MCF 10A (cell line): ENCODE data around the gene ABCC4. TPM values are rescaled to one million over a fixed set of nuclear protein-coding genes. Genes with fewer than 3 reads are reported as not detected.
"Not testable (repeated sequence)": the region's sequence is repeated elsewhere in the genome, so short reads cannot be mapped to it uniquely, and the experiment has no call there.

ENCODE experiments used
- BruUV-seq: library from RNA; stranded (reverse); fragments of 400-500 nt; replicated peaks from 2 replicates; lab custom pipeline; 2021; lab: Mats Ljungman, UMichigan
- CTCF ChIA-PET: fragments of 300-600 bp; sonication (Branson Sonifier 250); formaldehyde crosslinking; extraction: SDS; loops from one replicate; lab custom pipeline; 2021; ENCODE audit warnings: antibody characterized with exemption, inconsistent platforms; lab: Yijun Ruan, JAX
- POLR2A ChIA-PET: fragments of 300-600, 350-650 bp; sonication (Branson Sonifier 250); formaldehyde crosslinking; extraction: SDS; loops from one replicate; lab custom pipeline; 2020; ENCODE audit warnings: antibody characterized with exemption, inconsistent platforms; lab: Yijun Ruan, JAX
- DNase-seq: peaks from one replicate; pipeline ENCODE4 v3.0.0-alpha.2; 2018; ENCODE audit not compliant: unreplicated experiment
- H3K27ac Mint-ChIP-seq: one replicate; pipeline ENCODE4 v1.8.0; 2022; ENCODE audit warnings: mild to moderate bottlenecking, low read depth, mixed read lengths; ENCODE audit not compliant: unreplicated experiment
- H3K27me3 Mint-ChIP-seq: one replicate; pipeline ENCODE4 v1.8.0; 2022; ENCODE audit warnings: mixed read lengths; ENCODE audit not compliant: insufficient read depth, unreplicated experiment
- H3K36me3 Mint-ChIP-seq: one replicate; pipeline ENCODE4 v1.8.0; 2022; ENCODE audit warnings: mild to moderate bottlenecking, moderate library complexity, mixed read lengths; ENCODE audit not compliant: insufficient read depth, unreplicated experiment
- H3K4me1 Mint-ChIP-seq: one replicate; pipeline ENCODE4 v1.8.0; 2022; ENCODE audit warnings: mixed read lengths; ENCODE audit not compliant: insufficient read depth, unreplicated experiment
- H3K4me3 Mint-ChIP-seq: one replicate; pipeline ENCODE4 v1.8.0; 2022; ENCODE audit warnings: mild to moderate bottlenecking, moderate library complexity, mixed read lengths; ENCODE audit not compliant: unreplicated experiment
- H3K9me3 Mint-ChIP-seq: one replicate; pipeline ENCODE4 v1.8.0; 2022; ENCODE audit warnings: mixed read lengths; ENCODE audit not compliant: unreplicated experiment
- intact Hi-C: fragments of 100-400 bp; cut with micrococcal nuclease; formaldehyde crosslinking; loops from 2 replicates; pipeline ENCODE4 v1.14.1; 2022
- total RNA-seq: library from RNA; stranded (reverse); gene quantifications from 2 replicates; pipeline ENCODE4 v1.2.3, GENCODE V29; 2022
- TF ChIP-seq, protein P1 (sequence below): fragments of 200-600 bp; IDR thresholded peaks from one replicate; pipeline ENCODE4 v1.8.0; 2022; ENCODE audit warnings: antibody characterized with exemption, mild to moderate bottlenecking; ENCODE audit not compliant: unreplicated experiment

The ABCC4 gene
- total RNA-seq, 1 experiment from 2014 or later = 13.9 TPM

DNA sequence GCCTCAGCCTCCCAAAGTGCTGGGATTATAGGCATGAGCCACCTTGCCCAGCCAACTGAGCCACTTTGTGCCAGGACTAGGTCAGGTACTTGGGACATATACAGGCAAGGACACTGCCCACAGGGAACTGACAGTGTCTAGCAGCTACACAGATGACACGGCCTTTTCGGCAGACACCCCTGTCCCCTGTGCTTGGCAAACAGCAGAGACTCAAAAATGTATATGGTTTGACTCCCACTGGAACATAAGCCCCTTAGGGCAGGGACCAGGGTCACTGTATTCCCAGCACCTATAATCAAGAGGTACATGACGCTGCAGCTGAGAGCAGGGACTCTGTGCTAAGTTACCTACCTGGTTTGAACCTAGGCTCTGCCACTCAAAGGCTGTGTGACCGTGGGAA lies 16.8 kb downstream of the ABCC4 start:
- no peak overlapping the region for H3K27ac Mint-ChIP-seq
- DNase-seq = no peak
- CTCF ChIA-PET = interaction anchor here (2.3 kb wide), 1 partner anchor 12 kb away, joined by 7 read pairs; no protein-coding TSS in a partner anchor
- no peaks in the 10 kb centered on the region for H3K27me3 Mint-ChIP-seq
- intact Hi-C loops = no loop called here
- no peaks in the 10 kb centered on the region for H3K36me3 Mint-ChIP-seq
- H3K4me3 Mint-ChIP-seq = no peak overlapping the region
- POLR2A ChIA-PET = no interaction called here
- BruUV-seq = no TSS peak
- H3K9me3 Mint-ChIP-seq = no peaks in the 10 kb centered on the region
- TF ChIP-seq, protein P1, sequence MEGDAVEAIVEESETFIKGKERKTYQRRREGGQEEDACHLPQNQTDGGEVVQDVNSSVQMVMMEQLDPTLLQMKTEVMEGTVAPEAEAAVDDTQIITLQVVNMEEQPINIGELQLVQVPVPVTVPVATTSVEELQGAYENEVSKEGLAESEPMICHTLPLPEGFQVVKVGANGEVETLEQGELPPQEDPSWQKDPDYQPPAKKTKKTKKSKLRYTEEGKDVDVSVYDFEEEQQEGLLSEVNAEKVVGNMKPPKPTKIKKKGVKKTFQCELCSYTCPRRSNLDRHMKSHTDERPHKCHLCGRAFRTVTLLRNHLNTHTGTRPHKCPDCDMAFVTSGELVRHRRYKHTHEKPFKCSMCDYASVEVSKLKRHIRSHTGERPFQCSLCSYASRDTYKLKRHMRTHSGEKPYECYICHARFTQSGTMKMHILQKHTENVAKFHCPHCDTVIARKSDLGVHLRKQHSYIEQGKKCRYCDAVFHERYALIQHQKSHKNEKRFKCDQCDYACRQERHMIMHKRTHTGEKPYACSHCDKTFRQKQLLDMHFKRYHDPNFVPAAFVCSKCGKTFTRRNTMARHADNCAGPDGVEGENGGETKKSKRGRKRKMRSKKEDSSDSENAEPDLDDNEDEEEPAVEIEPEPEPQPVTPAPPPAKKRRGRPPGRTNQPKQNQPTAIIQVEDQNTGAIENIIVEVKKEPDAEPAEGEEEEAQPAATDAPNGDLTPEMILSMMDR = no peak
- peaks cover 6% of the 10 kb centered on the region for H3K4me1 Mint-ChIP-seq

DNA sequence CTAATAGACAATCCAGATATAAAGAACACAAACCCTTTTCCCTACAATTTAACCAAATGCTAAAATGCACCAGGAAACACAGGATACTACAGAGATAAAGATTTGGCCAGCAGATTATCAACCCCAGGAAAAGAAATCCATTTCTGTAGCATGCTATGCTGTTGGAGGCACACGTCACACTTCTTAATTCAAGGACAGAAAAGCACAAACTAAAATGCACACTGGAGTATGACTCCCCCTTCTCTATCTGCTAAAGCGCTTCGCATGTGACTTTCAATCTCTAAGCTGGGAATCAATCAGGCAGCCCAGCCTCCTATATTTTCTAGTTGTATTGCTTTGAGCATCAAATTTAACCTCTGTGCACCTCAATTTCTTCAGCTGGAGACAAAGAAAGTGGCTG lies 22.2 kb downstream of the ABCC4 start:
- Mint-ChIP-seq H3K4me1 (peaks cover 10% of the 10 kb centered on the region), H3K9me3 (no peaks in the 10 kb centered on the region), H3K36me3 (no peaks in the 10 kb centered on the region), H3K27me3 (no peaks in the 10 kb centered on the region), H3K4me3 (no peak overlapping the region), H3K27ac (no peak overlapping the region)
- TF ChIP-seq, protein P1 = no peak
- CTCF ChIA-PET = interaction anchor here (1.0 kb wide), 1 partner anchor 18 kb away, joined by 3 read pairs; no protein-coding TSS in a partner anchor
- POLR2A ChIA-PET = no interaction called here
- DNase-seq = no peak
- BruUV-seq = no TSS peak
- intact Hi-C loops = no loop called here

DNA sequence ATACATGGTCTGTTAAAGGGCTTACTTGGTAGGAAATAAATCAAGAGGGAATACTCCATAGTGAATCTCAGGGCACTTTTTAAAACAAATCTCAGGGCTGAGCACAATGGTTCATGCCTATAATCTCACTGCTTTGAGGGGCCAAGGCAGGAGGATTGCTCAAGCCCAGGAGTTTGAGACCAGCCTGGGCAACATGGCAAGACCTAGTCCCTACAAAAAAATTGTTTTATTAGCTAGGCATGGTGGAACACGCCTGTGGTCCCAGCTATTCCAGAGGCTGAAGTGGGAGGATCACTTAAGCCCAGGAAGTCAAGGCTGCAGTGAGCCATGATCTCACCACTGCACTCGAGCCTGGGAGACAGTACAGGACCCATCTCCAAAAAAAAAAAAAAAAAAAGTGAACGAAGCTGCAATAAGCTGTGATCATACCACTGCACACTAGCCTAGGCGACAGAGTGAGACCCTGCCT lies 25.2 kb downstream of the ABCC4 start:
- H3K27ac Mint-ChIP-seq = no peak overlapping the region
- H3K27me3 Mint-ChIP-seq = no peaks in the 10 kb centered on the region
- TF ChIP-seq, protein P1 = no peak
- intact Hi-C loops = no loop called here
- CTCF ChIA-PET = interaction anchor here (0.5 to 2.5 kb wide), 8 partner anchors 20 to 613 kb away, joined by 3 to 9 read pairs (median 4); no protein-coding TSS in a partner anchor
- no peak for DNase-seq
- no peak overlapping the region for H3K4me3 Mint-ChIP-seq
- H3K4me1 Mint-ChIP-seq = peaks cover 10% of the 10 kb centered on the region
- H3K36me3 Mint-ChIP-seq = no peaks in the 10 kb centered on the region
- BruUV-seq = no TSS peak
- POLR2A ChIA-PET = interaction anchor here (0.6 kb wide), 1 partner anchor 217 kb away, joined by 3 read pairs; no protein-coding TSS in a partner anchor
- no peaks in the 10 kb centered on the region for H3K9me3 Mint-ChIP-seq

DNA sequence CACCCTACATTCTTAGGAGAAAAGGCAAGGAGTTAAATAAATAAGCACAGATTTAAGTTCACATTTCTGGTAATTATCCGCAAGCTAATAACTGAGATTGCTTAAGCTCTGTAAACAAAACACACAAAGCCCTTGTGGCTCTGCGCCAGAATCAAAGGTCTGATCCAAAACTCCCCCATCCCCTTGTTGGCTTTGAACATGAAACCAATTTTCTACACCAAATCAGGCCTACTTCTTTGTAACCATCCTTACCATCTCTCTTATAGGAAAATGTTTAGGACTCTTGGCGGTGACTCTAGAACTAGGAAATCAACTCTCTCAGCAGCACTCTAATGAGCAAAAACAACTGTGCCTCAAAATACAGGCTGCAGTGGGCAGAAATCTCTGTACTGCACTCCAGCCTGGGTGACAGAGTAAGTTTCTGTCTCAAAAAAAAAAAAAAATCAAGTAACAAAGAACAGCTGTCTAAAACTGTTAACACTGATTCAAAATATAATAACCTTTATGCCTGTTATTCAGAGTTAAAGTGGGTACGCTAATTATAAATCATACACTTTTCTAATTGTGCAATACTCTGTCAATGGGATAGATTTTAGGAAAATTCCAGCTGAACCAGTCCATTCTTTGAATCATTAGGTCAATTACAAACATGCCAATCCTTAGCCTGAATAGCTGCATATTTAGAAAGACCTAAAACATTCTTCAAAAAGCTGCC lies 25.8 kb downstream of the ABCC4 start:
- CTCF ChIA-PET = interaction anchor here (0.5 to 2.5 kb wide), 7 partner anchors 21 to 613 kb away, joined by 3 to 9 read pairs (median 4); no protein-coding TSS in a partner anchor
- no peak overlapping the region for H3K27ac Mint-ChIP-seq
- POLR2A ChIA-PET = no interaction called here
- H3K4me1 Mint-ChIP-seq = peaks cover 7% of the 10 kb centered on the region
- BruUV-seq = no TSS peak
- TF ChIP-seq, protein P1 = no peak
- intact Hi-C loops = no loop called here
- no peaks in the 10 kb centered on the region for H3K27me3 Mint-ChIP-seq
- H3K4me3 Mint-ChIP-seq = no peak overlapping the region
- no peak for DNase-seq
- H3K9me3 Mint-ChIP-seq = no peaks in the 10 kb centered on the region
- no peaks in the 10 kb centered on the region for H3K36me3 Mint-ChIP-seq

DNA sequence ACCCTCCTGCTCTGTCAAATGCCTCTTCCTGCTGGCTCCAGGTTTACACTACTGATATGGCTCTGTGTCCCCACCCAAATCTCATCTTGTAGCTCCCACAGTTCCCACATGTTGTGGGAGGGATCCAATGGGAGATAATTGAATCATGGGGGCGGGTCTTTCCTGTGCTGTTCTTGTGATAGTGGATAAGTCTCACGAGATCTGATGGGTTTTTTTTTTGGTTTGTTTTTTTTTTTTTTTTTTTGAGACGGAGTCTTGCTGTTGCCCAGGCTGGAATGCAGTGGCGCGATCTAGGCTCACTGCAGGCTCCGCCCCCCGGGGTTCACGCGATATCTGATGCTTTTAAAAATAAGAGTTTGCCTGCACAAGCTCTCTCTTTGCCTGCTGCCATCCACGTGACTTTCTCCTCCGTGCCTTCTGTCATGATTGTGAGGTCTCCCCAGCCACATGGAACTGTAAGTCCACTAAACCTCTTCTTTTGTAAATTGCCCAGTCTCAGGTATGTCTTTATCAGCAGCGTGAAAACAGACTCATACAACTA lies 27.6 kb downstream of the ABCC4 start:
- H3K27me3 Mint-ChIP-seq, H3K9me3 Mint-ChIP-seq, H3K4me3 Mint-ChIP-seq, DNase-seq, BruUV-seq, H3K36me3 Mint-ChIP-seq, intact Hi-C loops, H3K27ac Mint-ChIP-seq: not testable (repeated sequence)
- peaks cover 16% of the 10 kb centered on the region for H3K4me1 Mint-ChIP-seq
- POLR2A ChIA-PET = interaction anchor here (0.7 kb wide), 1 partner anchor 84 kb away, joined by 3 read pairs; no protein-coding TSS in a partner anchor
- CTCF ChIA-PET = interaction anchor here (0.6 to 1.4 kb wide), 2 partner anchors 48 to 107 kb away, joined by 3 to 4 read pairs; no protein-coding TSS in a partner anchor

DNA sequence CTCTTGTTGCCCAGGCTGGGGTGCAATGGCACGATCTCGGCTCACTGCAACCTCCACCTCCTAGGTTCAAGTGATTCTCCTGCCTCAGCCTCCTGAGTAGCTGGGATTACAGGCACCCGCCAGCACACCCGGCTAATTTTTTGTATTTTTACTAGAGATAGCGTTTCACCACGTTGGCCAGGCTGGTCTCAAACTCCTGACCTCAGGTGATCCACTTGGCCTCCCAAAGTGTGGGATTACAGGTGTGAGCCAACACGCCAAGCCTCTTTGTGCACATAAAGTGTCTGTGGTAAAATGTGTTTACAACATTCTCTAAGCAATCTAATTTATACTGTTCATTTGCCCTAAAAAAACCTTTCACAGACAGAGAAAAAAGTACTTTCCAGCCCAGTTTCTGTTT lies 29.2 kb downstream of the ABCC4 start:
- peaks cover 32% of the 10 kb centered on the region for H3K4me1 Mint-ChIP-seq
- intact Hi-C loops, POLR2A ChIA-PET, DNase-seq, H3K9me3 Mint-ChIP-seq, BruUV-seq, H3K27ac Mint-ChIP-seq, H3K27me3 Mint-ChIP-seq, H3K36me3 Mint-ChIP-seq, H3K4me3 Mint-ChIP-seq: not testable (repeated sequence)
- CTCF ChIA-PET = interaction anchor here (0.6 kb wide), 1 partner anchor 12 kb away, joined by 4 read pairs; no protein-coding TSS in a partner anchor
